HG03460 (cell line): ENCODE measurements around the gene OSBPL10.

Experiments used
- ATAC-seq: cut with Tn5 transposase; IDR thresholded peaks from one replicate; pipeline ENCODE4 v1.9.1; 2021; ENCODE audit not compliant: unreplicated experiment

OSBPL10 gene

GRCh38 chr3:31959951-31960792 lies 20.9 kb downstream of the OSBPL10 start:
- peak; percentile 33 for ATAC-seq

GRCh38 chr3:31959251-31959650 lies 21.8 kb downstream of the OSBPL10 start:
- ATAC-seq: no peak

- ATAC-seq: no peak
Measured at GRCh38 chr3:31958701-31959152, 22.3 kb downstream of the OSBPL10 start.

DNA sequence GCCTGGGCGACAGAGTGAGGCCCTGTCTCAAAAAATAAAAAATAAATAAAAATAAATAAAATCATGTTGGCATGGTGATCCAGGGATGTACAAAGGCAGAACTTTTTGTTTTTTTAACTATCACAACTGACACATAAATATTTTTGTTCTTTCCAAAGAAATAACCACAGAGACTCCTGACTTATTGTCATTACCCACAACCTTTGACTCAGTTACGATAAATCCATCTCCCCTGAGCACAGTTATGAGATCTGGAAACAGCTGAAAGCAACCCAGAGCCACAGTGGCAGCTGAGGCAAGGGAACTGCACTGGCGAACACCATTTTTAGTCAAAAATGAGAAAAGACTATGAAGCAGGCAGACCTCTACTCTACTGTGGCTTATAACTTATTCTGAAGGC lies 24.0 kb downstream of the OSBPL10 start:
- ATAC-seq: no peak

DNA sequence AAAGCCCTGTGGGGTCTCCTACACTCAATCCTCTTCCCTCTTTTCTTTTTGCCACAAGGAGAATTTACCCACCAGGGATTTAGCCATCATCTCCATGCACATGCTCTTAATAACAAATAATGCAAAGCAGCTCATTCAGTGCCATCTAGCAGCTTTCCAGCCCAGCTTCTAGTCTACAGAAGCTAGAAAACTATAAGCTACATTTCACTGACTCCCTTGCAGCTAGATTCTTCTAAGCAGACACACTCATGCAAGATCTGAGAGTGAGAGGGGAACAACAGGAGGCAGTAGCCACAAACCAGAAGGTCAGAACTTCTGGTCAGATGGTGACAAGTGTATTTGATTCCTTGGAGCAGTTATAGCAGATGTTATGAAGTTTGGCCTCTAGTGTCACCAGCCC lies 25.5 kb downstream of the OSBPL10 start:
- ATAC-seq: no peak

- ATAC-seq: no peak
Measured at GRCh38 chr3:31953636-31954035, 27.4 kb downstream of the OSBPL10 start.

- no peak for ATAC-seq
Measured at GRCh38 chr3:31953091-31953490, 28.0 kb downstream of the OSBPL10 start.

- peak; percentile 90 for ATAC-seq
Measured at GRCh38 chr3:31952205-31952604, 28.9 kb downstream of the OSBPL10 start.

DNA sequence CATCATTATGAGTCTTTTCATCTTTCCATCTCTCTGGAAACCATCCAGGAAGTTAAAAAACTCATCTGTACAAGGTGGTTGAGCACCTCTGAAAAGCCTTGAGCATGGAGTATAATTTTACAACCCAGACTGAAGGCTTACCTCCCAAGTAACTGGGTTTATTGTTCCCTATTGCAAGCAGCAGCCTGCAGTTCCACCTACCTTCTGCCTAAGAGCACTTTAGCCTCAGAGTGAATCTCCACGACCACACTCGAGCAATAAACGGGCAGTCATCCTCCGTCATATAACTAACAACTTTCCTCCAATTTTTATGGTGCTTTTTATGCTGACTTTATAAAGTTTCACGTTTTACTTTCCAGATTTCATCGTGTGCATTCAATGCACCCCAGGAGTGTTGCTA lies 32.8 kb downstream of the OSBPL10 start:
- no peak for ATAC-seq

GRCh38 chr3:31947671-31948091 lies 33.4 kb downstream of the OSBPL10 start:
- ATAC-seq: no peak

DNA sequence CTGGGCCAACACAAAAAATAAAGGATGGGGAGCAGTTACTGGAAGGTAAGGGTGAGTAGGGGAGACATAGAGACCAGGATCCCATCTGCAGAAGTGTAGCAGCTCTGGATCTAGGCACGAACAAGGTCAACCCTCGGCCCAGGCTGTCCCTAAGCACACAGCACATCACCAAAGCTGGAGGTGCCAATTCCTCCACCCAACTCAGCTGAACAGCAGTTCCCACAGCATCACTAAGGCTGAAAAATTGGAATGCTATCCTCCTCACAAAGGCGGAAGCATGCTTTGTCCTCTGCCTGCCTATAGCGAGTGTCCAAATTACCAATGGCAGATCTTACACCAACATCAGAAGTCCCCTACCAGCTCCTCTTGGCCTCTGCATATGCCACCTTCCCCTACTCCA lies 33.9 kb downstream of the OSBPL10 start:
- no peak for ATAC-seq

- no peak for ATAC-seq
Measured at GRCh38 chr3:31946484-31947081, 34.5 kb downstream of the OSBPL10 start.

DNA sequence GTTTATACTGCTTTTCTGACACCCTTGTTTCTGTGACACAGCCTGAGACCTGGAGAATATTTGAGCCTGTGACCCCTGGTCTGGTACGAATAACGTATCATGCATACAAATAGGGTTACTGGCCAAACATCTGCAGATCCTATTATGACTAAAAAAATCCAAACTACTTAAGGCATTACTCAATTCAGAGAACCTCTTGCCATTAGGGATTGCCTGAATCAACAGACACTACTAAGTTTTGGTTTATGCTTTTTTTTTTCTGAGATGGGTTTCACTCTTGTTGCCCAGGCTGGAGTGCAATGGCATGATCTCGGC lies 35.4 kb downstream of the OSBPL10 start:
- ATAC-seq: no peak

DNA sequence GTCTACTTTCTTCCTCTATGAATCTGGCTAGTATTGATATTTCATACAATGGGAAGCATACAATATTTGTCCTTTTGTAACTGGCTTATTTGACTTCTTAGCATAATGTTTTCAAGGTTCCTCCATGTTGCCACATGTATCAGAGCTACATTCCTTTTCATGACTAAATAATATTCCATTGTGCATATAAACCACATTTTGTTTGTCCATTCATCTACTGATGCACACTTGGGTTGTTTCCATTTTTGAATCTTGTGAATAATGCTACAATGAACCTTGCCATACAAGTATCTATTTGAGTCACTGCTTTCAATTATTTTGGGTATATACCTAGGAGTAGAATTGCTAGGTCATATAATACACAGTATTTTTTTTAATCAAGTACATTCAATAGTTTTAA lies 38.0 kb downstream of the OSBPL10 start:
- no peak for ATAC-seq

- ATAC-seq: no peak
Measured at GRCh38 chr3:31942446-31942845, 38.6 kb downstream of the OSBPL10 start.

GRCh38 chr3:31937225-31937624 lies 43.8 kb downstream of the OSBPL10 start:
- ATAC-seq: no peak

- ATAC-seq: no peak
Measured at GRCh38 chr3:31936420-31937060, 44.5 kb downstream of the OSBPL10 start.

DNA sequence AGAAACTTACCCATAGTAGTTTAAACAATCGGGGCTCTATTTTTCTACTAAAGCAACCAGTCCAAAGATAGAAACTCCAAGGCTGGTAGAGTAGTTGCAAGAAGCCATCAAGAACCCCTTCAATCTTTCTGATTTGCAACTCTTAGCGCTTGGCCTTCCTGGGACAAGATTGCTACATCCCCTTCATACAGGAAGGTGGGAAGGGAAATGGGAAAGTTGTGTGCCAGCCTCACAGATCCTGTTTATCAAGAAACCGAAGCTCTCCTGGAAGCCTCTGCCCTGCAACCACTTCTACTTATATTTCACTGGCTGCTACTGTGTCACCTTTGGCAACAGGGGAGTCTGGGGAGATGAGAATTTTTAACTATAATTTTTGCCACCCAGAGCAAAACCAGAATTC lies 46.2 kb downstream of the OSBPL10 start:
- no peak for ATAC-seq

DNA sequence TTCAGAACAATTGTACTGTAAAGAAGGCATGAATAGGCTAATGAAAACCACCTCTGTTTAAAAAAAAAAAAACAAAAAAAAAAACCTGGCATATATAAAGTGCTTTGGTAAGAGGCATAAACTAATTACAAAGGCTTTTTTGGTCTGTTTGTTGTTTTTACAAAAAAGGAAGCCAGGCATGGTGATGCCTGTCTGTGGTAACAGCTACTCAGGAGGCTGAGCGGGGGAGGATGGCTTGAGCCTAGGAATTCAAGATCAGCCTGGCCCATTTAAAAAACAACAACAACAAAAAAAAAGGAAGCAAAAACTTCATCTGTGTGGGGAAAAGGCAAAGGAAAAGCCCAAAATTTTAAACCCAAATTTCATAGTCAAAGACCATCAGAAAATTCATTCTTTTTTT lies 47.0 kb downstream of the OSBPL10 start:
- ATAC-seq: no peak

- ATAC-seq: no peak
Measured at GRCh38 chr3:31932990-31933389, 48.1 kb downstream of the OSBPL10 start.

GRCh38 chr3:31929826-31930502 lies 51.1 kb downstream of the OSBPL10 start:
- no peak for ATAC-seq

- no peak for ATAC-seq
Measured at GRCh38 chr3:31927811-31928210, 53.3 kb downstream of the OSBPL10 start.
